Neural cell (in vitro differentiated cells): ENCODE results near the gene FBXO45. TPM values are rescaled to one million over a fixed set of nuclear protein-coding genes. Genes with fewer than 3 reads are reported as not detected.

Experiments used
- H2AFZ ChIP-seq: fragments of 200-600, 300-800 bp; sonication (generic), shearing (Covaris generic); 2 replicates; pipeline ENCODE4 v1.6.0; 2014; ENCODE audit warnings: low read depth, mild to moderate bottlenecking, antibody characterized with exemption, low read length, moderate library complexity
- H3F3A ChIP-seq: fragments of 200-600 bp; shearing (Covaris generic); 2 replicates; pipeline ENCODE4 v1.6.1; 2016; ENCODE audit warnings: mild to moderate bottlenecking, moderate library complexity, mixed read lengths, antibody characterized with exemption, low read length; ENCODE audit not compliant: insufficient read depth, poor library complexity, severe bottlenecking
- H3K27ac ChIP-seq: fragments of 200-600, 300-800 bp; sonication (generic), shearing (Covaris generic); 2 replicates; pipeline ENCODE4 v1.5.1; 2014; ENCODE audit warnings: mild to moderate bottlenecking, low read length, moderate library complexity
- H3K27me3 ChIP-seq: fragments of 300-800, 200-600 bp; sonication (generic), shearing (Covaris generic); 2 replicates; pipeline ENCODE4 v1.6.0; 2014; ENCODE audit warnings: mild to moderate bottlenecking, low read depth, low read length, moderate library complexity; ENCODE audit not compliant: insufficient read depth
- H3K36me3 ChIP-seq: fragments of 300-800, 200-600 bp; sonication (generic), shearing (Covaris generic); 2 replicates; pipeline ENCODE4 v1.5.1; 2014; ENCODE audit warnings: mild to moderate bottlenecking, antibody characterized with exemption, low read length, moderate library complexity; ENCODE audit not compliant: insufficient read depth
- H3K4me2 ChIP-seq: fragments of 300-800, 200-600 bp; sonication (generic), shearing (Covaris generic); 2 replicates; pipeline ENCODE4 v1.6.0; 2014; ENCODE audit warnings: mild to moderate bottlenecking, low read length
- H3K4me3 ChIP-seq: fragments of 300-800, 200-600 bp; sonication (generic), shearing (Covaris generic); 2 replicates; pipeline ENCODE4 v1.5.1; 2014; ENCODE audit warnings: mild to moderate bottlenecking, low read length, moderate library complexity
- H3K79me2 ChIP-seq: fragments of 200-600 bp; shearing (Covaris generic); replicated peaks from 2 replicates; pipeline ENCODE4 v1.6.0; 2014; ENCODE audit warnings: mild to moderate bottlenecking, low read length, moderate library complexity; ENCODE audit not compliant: insufficient read depth
- H3K9ac ChIP-seq: fragments of 300-800, 200-600 bp; sonication (generic), shearing (Covaris generic); 2 replicates; pipeline ENCODE4 v1.6.1; 2016; ENCODE audit warnings: mild to moderate bottlenecking, low read length, mixed read lengths
- H3K9me2 ChIP-seq: fragments of 200-600 bp; shearing (Covaris generic); 2 replicates; pipeline ENCODE4 v1.6.1; 2016; ENCODE audit warnings: mild to moderate bottlenecking, low read length, mixed read lengths; ENCODE audit not compliant: insufficient read depth
- H3K9me3 ChIP-seq: fragments of 200-600, 300-800 bp; sonication (generic), shearing (Covaris generic); 2 replicates; pipeline ENCODE4 v1.6.1; 2016; ENCODE audit warnings: mild to moderate bottlenecking, mixed run types, low read length, moderate library complexity, mixed read lengths
- H4K20me1 ChIP-seq: fragments of 200-600 bp; shearing (Covaris generic); 2 replicates; pipeline ENCODE4 v1.6.1; 2016; ENCODE audit warnings: mild to moderate bottlenecking, mixed run types; ENCODE audit not compliant: insufficient read depth
- CTCF ChIP-seq: fragments of 450-650 bp; IDR thresholded peaks from 2 replicates; pipeline ENCODE4 v1.5.1; 2014; ENCODE audit warnings: antibody characterized with exemption, mild to moderate bottlenecking, moderate library complexity; ENCODE audit not compliant: poor library complexity, severe bottlenecking
- EP300 ChIP-seq: fragments of 450-650 bp; conservative IDR thresholded peaks from 2 replicates; pipeline ENCODE4 v1.6.1; 2014; ENCODE audit warnings: antibody characterized with exemption, mild to moderate bottlenecking, moderate library complexity; ENCODE audit not compliant: poor library complexity, severe bottlenecking
- EZH2 ChIP-seq: fragments of 200-600, 300-800 bp; shearing (Covaris generic), sonication (generic); IDR thresholded peaks from 2 replicates; pipeline ENCODE4 v1.6.1; 2014; ENCODE audit warnings: antibody characterized with exemption, low read length, borderline replicate concordance, mild to moderate bottlenecking; ENCODE audit not compliant: insufficient read depth, poor library complexity, severe bottlenecking
- MXI1 ChIP-seq: fragments of 450-650 bp; conservative IDR thresholded peaks from 2 replicates; pipeline ENCODE4 v1.6.1; 2014; ENCODE audit warnings: antibody characterized with exemption, mild to moderate bottlenecking; ENCODE audit not compliant: poor library complexity, severe bottlenecking
- POLR2AphosphoS5 ChIP-seq: IDR thresholded peaks from 2 replicates; pipeline ENCODE4 v1.6.1; 2012
- RAD21 ChIP-seq: fragments of 450-650 bp; conservative IDR thresholded peaks from 2 replicates; pipeline ENCODE4 v1.6.1; 2014; ENCODE audit warnings: antibody characterized with exemption, mild to moderate bottlenecking, moderate library complexity
- SMC3 ChIP-seq: fragments of 450-650 bp; conservative IDR thresholded peaks from 2 replicates; pipeline ENCODE4 v1.6.1; 2014; ENCODE audit warnings: antibody characterized with exemption, mild to moderate bottlenecking, moderate library complexity; ENCODE audit not compliant: poor library complexity
- TAF1 ChIP-seq: IDR thresholded peaks from 2 replicates; pipeline ENCODE4 v1.6.1; 2012; ENCODE audit warnings: low read depth
- polyA plus RNA-seq: library from polyadenylated mRNA; depleted of rRNA; stranded (reverse); fragments of >200 nt; gene quantifications from 2 replicates; pipeline ENCODE4 v1.2.3, GENCODE V29; 2014
- TF ChIP-seq, protein P1 (sequence below): IDR thresholded peaks from 2 replicates; pipeline ENCODE4 v1.6.1; 2012; ENCODE audit warnings: borderline replicate concordance

FBXO45 gene
- polyA plus RNA-seq, 1 donor from 2014 or later, result 35.3 TPM

DNA sequence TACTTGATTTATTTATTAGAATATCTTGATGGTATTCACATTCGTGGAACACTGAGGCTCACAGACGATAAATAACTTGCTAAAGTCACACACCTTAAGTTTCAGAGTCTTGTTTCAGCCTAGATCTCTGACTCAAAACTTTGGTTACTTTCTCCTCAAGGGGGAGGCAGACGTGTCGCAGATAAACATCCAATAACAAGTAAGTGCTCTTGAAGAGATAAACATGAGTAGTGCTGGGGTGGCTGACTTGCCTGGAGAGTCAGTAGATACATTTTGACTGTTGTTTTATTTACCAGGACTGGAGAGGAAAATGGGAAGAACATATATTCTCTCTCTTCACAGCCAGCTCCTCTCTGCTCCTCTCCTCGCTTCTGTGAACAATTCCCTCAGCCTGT is 31.3 kb downstream of the FBXO45 start:
- Histone ChIP-seq H2AFZ (no peak overlapping the region), H3K36me3 (no peaks in the 10 kb centered on the region), H3K4me2 (no peak overlapping the region), H3F3A (no peaks in the 10 kb centered on the region), H3K27me3 (no peaks in the 10 kb centered on the region), H3K9me2 (no peaks in the 10 kb centered on the region), H3K9ac (no peak overlapping the region), H3K4me3 (no peak overlapping the region), H3K9me3 (no peaks in the 10 kb centered on the region), H4K20me1 (no peaks in the 10 kb centered on the region), H3K27ac (no peak overlapping the region), H3K79me2 (no peaks in the 10 kb centered on the region)
- no peak for TF ChIP-seq SMC3
- no peak for TF ChIP-seq POLR2AphosphoS5
- TF ChIP-seq, protein P1, sequence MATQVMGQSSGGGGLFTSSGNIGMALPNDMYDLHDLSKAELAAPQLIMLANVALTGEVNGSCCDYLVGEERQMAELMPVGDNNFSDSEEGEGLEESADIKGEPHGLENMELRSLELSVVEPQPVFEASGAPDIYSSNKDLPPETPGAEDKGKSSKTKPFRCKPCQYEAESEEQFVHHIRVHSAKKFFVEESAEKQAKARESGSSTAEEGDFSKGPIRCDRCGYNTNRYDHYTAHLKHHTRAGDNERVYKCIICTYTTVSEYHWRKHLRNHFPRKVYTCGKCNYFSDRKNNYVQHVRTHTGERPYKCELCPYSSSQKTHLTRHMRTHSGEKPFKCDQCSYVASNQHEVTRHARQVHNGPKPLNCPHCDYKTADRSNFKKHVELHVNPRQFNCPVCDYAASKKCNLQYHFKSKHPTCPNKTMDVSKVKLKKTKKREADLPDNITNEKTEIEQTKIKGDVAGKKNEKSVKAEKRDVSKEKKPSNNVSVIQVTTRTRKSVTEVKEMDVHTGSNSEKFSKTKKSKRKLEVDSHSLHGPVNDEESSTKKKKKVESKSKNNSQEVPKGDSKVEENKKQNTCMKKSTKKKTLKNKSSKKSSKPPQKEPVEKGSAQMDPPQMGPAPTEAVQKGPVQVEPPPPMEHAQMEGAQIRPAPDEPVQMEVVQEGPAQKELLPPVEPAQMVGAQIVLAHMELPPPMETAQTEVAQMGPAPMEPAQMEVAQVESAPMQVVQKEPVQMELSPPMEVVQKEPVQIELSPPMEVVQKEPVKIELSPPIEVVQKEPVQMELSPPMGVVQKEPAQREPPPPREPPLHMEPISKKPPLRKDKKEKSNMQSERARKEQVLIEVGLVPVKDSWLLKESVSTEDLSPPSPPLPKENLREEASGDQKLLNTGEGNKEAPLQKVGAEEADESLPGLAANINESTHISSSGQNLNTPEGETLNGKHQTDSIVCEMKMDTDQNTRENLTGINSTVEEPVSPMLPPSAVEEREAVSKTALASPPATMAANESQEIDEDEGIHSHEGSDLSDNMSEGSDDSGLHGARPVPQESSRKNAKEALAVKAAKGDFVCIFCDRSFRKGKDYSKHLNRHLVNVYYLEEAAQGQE, result no peak
- no peak for TF ChIP-seq MXI1
- no peak for TF ChIP-seq CTCF
- no peak for TF ChIP-seq EZH2

- Histone ChIP-seq H3K79me2 (no peaks in the 10 kb centered on the region), H3K4me3 (no peak overlapping the region), H3K36me3 (no peaks in the 10 kb centered on the region), H3K9me2 (no peaks in the 10 kb centered on the region), H4K20me1 (no peaks in the 10 kb centered on the region), H3K9ac (no peak overlapping the region), H3K27ac (no peak overlapping the region), H2AFZ (no peak overlapping the region), H3K27me3 (no peaks in the 10 kb centered on the region), H3K9me3 (no peaks in the 10 kb centered on the region), H3K4me2 (no peak overlapping the region), H3F3A (no peaks in the 10 kb centered on the region)
- TF ChIP-seq EZH2, result no peak
- TF ChIP-seq SMC3, result no peak
- no peak for TF ChIP-seq EP300
- TF ChIP-seq, protein P1, result no peak
- no peak for TF ChIP-seq RAD21
- no peak for TF ChIP-seq POLR2AphosphoS5
- TF ChIP-seq CTCF, result no peak
- TF ChIP-seq TAF1, result no peak
- no peak for TF ChIP-seq MXI1
Observed at GRCh38 chr3:196600359-196600758, 31.9 kb downstream of the FBXO45 start.
